Measurements from ENCODE around the gene CDC123.
A peak's percentile ranks its signal among the peaks of the same experiment; 100 is the strongest.

CDC123 gene, protein sequence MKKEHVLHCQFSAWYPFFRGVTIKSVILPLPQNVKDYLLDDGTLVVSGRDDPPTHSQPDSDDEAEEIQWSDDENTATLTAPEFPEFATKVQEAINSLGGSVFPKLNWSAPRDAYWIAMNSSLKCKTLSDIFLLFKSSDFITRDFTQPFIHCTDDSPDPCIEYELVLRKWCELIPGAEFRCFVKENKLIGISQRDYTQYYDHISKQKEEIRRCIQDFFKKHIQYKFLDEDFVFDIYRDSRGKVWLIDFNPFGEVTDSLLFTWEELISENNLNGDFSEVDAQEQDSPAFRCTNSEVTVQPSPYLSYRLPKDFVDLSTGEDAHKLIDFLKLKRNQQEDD

DNA sequence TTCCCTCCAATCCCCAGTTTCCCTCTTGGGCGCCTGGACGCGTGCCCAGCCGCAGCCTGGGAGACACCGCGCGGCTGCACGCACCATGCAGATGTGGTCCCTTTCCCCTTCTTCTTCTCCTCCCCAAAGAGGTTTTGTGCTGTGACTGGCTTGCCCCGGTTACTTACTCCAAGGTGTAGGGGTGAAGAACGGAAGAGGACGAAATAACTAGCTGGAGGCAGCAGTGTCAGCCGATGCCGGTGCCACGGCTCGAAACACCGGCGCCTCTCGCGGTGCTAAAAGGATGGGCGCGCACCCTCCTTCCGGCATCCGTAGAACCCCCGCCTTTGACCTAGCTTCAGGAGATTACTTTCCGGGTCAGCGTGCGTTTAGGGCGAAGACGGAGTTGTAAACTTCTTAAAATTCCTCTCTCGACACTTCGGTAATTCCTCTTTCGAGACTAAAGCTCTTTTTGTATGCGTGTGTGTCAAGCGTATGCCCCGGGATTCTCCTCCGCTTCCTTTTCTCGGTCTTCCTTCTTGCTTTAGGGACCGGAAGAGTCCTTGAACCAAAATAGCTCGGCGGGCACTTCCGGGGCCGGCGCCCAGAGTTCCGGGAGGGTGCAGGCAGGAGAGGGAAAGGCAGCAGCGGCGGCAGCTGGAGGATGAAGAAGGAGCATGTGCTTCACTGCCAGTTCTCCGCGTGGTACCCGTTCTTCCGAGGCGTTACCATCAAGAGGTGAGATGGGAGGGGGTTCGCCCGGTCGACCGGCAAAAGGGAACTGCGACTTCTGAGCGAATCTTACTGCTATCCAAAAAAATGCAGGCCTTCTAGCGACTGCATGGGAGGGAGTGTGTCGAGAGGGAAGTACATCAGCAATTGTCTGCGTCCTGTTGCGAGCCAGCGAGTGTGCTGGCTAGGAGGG lies at the start of gene CDC123, which contains the start of gene NUDT5:
Gene CDC123 (plus strand): TSS at position 586 of the 904 bp plus-strand sequence. CDS start 58 bp downstream, at position 644.
Gene NUDT5 (minus strand): TSS at position 289 of the 904 bp plus-strand sequence. CDS start 9,600 bp downstream, outside the sequence.
- H3K4me3 ChIP-seq (ENCODE audit: low read depth, low read length): peak within 1 kb of the TSS; percentile 93
- peak; percentile 96 for DNase-seq (ENCODE audit: low read depth, low spot score)
- TF ChIP-seq, protein P1, sequence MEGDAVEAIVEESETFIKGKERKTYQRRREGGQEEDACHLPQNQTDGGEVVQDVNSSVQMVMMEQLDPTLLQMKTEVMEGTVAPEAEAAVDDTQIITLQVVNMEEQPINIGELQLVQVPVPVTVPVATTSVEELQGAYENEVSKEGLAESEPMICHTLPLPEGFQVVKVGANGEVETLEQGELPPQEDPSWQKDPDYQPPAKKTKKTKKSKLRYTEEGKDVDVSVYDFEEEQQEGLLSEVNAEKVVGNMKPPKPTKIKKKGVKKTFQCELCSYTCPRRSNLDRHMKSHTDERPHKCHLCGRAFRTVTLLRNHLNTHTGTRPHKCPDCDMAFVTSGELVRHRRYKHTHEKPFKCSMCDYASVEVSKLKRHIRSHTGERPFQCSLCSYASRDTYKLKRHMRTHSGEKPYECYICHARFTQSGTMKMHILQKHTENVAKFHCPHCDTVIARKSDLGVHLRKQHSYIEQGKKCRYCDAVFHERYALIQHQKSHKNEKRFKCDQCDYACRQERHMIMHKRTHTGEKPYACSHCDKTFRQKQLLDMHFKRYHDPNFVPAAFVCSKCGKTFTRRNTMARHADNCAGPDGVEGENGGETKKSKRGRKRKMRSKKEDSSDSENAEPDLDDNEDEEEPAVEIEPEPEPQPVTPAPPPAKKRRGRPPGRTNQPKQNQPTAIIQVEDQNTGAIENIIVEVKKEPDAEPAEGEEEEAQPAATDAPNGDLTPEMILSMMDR (IDR thresholded peaks at IDR 0.05; ENCODE audit: low read depth, low read length): no peak
- in situ Hi-C loops (cut with HindIII; ENCODE audit: low sequenced_read_pairs): no loop called here

DNA sequence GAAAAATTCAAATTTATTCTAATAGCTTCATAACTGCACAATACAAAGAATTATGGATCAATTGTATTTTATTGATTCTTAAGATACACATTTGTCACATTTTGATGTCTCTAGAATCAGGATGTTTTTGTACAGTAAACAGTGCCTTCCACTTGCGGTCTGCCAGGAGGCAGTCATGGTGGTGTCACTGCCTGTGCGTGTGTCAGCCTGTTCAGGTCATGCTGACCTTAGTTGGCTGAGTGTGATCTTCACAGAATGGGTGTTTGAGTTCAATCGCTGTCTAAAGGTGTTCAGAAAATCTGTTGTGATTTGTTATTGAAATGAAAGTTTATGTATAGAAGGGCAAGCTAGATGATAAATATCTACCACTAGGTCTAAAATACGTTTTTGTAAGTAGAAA lies 45.8 kb upstream of the CDC123 start:
- no peak overlapping the region for H3K4me3 ChIP-seq (ENCODE audit: low read depth, low read length)
- in situ Hi-C loops (cut with HindIII; ENCODE audit: low sequenced_read_pairs): no loop called here
- TF ChIP-seq, protein P1 (IDR thresholded peaks at IDR 0.05; ENCODE audit: low read depth, low read length): no peak
- DNase-seq (ENCODE audit: low read depth, low spot score): no peak

DNA sequence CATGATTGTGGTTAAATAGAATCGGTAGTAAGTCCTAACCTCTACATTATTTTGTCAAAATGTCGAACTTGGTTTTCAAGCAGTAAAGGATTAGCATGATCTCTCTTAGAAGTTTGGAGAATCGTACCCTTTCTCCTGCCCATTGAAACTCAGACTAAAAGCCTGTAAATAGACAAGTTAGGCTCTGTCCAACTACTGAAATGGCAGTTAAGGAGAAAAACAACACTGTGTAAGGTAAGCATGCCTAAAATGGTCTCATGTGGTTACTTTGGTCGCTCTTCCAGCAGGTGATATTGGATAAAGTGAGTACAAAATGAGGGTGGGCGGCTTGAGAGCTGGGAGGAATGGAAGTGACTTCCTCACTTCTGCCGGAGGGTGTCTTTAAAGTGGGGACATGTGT lies 41.5 kb upstream of the CDC123 start:
- in situ Hi-C loops (cut with HindIII; ENCODE audit: low sequenced_read_pairs): no loop called here
- DNase-seq (ENCODE audit: low read depth, low spot score): no peak
- TF ChIP-seq, protein P1 (IDR thresholded peaks at IDR 0.05; ENCODE audit: low read depth, low read length): no peak

DNA sequence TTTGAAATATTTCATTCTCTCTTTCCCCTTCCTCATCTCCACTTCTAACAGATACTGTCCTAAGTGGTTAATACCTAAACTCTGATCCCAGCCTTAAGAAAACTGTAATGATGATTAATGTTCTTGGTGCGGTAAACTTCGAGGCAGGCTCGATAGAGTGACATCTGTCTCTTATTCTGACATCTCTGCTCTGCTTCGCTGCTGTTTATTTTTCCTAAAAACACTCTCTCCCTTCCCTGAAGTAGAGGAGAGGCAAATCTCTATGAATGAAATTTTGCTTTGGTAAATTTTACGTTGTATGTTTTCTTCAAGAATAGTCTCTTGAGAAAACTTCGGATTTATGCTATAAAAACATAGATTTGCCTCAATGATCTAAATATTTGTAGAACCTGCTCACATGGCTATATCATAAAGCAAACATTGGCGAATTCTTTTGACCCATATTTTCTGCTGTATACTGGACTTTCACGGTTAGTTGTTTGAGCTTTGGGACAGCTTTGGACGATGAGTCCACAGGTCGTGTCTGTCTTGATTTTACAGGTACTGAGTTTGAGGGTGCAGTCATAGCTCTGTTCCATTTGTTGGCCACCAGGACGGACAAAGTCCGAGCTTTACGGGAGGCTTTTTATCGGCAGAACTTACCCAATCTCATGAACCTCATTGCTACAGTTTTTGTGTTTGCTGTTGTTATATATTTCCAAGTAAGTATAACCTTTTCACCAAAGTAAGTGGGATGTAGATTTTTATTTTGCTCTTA lies 39.4 kb upstream of the CDC123 start:
- H3K4me3 ChIP-seq (ENCODE audit: low read depth, low read length): no peak overlapping the region
- TF ChIP-seq, protein P1 (IDR thresholded peaks at IDR 0.05; ENCODE audit: low read depth, low read length): no peak
- DNase-seq (ENCODE audit: low read depth, low spot score): no peak
- in situ Hi-C loops (cut with HindIII; ENCODE audit: low sequenced_read_pairs): no loop called here

More for the DNA sequence above, 41.5 kb upstream of the CDC123 start:
- no peak overlapping the region for H3K4me3 ChIP-seq (ENCODE audit: low read depth, low read length)

DNA sequence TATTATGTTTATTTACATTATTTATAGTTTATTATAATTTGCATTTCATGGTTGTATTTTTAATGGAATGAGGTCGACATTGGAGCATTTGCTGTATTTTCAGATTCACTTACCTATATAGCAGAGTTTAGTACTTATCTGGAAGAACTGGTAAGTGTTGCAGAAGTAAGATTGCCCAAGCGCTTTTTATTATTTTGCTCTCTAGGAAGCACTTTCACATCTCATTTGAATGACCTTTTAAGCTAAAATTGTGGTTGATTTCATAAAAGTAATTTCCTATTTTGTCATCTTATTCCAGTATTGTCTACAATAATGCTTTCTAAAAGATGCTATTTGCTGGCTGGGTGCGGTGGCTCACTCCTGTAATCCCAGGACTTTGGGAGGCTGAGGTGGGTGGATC lies 37.9 kb upstream of the CDC123 start:
- DNase-seq (ENCODE audit: low read depth, low spot score): no peak

More for the DNA sequence above, 37.9 kb upstream of the CDC123 start:
- H3K4me3 ChIP-seq (ENCODE audit: low read depth, low read length): no peak overlapping the region
- TF ChIP-seq, protein P1 (IDR thresholded peaks at IDR 0.05; ENCODE audit: low read depth, low read length): no peak
- in situ Hi-C loops (cut with HindIII; ENCODE audit: low sequenced_read_pairs): no loop called here
